DND-41 (cell line): Measurements from ENCODE around the gene PER1.

ENCODE experiments used
- ATAC-seq: fragments of 200-7000 bp; cut with Tn5 transposase; 3 replicates; pipeline ENCODE4 v1.9.1; 2021; ENCODE audit warnings: low read depth; ENCODE audit not compliant: insufficient read depth
- DNase-seq: peaks from one replicate; pipeline ENCODE4 v3.0.0-alpha.2; 2020
- H2AFZ ChIP-seq: 2 replicates; pipeline ENCODE4 v1.6.0; 2012; ENCODE audit warnings: low read depth, low read length
- H3K27ac ChIP-seq: 2 replicates; pipeline ENCODE4 v1.5.1; 2012; ENCODE audit warnings: low read length, inconsistent platforms
- H3K27me3 ChIP-seq: fragments of 200-600 bp; sonication (generic); 2 replicates; pipeline ENCODE4 v1.6.0; 2012; ENCODE audit warnings: low read length, mild to moderate bottlenecking, inconsistent platforms; ENCODE audit not compliant: insufficient read depth, poor library complexity
- H3K36me3 ChIP-seq: 2 replicates; pipeline ENCODE4 v1.5.1; 2012; ENCODE audit warnings: low read length, inconsistent platforms; ENCODE audit not compliant: insufficient read depth
- H3K4me1 ChIP-seq: 2 replicates; pipeline ENCODE4 v1.5.1; 2012; ENCODE audit warnings: mild to moderate bottlenecking, low read length; ENCODE audit not compliant: insufficient read depth
- H3K4me2 ChIP-seq: 2 replicates; pipeline ENCODE4 v1.6.0; 2012; ENCODE audit warnings: mild to moderate bottlenecking, moderate library complexity, low read length, inconsistent platforms; ENCODE audit not compliant: insufficient read depth
- H3K4me3 ChIP-seq, 2 experiments: fragments of 200-600 bp in 1 of 2; shearing (Covaris generic) in 1 of 2; 2 replicates each; pipeline ENCODE4 v1.5.1; 2012 to 2016; ENCODE audit warnings: inconsistent platforms in 2 of 2, low read length in 2 of 2, mild to moderate bottlenecking in 2 of 2, low read depth in 1 of 2, moderate library complexity in 1 of 2
- H3K79me2 ChIP-seq: 2 replicates; pipeline ENCODE4 v1.6.0; 2012; ENCODE audit warnings: low read length, inconsistent platforms; ENCODE audit not compliant: insufficient read depth
- H3K9ac ChIP-seq: 2 replicates; pipeline ENCODE4 v1.6.0; 2012; ENCODE audit warnings: low read depth, mild to moderate bottlenecking, inconsistent platforms, low read length, moderate library complexity
- H3K9me3 ChIP-seq: 2 replicates; pipeline ENCODE4 v1.5.1; 2012; ENCODE audit warnings: low read length, moderate library complexity, mild to moderate bottlenecking, inconsistent platforms; ENCODE audit not compliant: insufficient read depth, severe bottlenecking
- H4K20me1 ChIP-seq: 2 replicates; pipeline ENCODE4 v1.6.0; 2012; ENCODE audit warnings: low read length; ENCODE audit not compliant: insufficient read depth
- EZH2 ChIP-seq: IDR thresholded peaks from 3 replicates; pipeline ENCODE4 v1.6.1; 2012; ENCODE audit warnings: borderline replicate concordance, low read depth, mild to moderate bottlenecking, moderate library complexity, low read length, inconsistent platforms; ENCODE audit not compliant: severe bottlenecking
- TF ChIP-seq, protein P1 (sequence below): IDR thresholded peaks from 2 replicates; pipeline ENCODE4 v1.5.1; 2012; ENCODE audit warnings: borderline replicate concordance, low read length, moderate library complexity, mild to moderate bottlenecking; ENCODE audit not compliant: poor library complexity, severe bottlenecking; ENCODE audit errors: extremely low read depth

PER1 gene

DNA sequence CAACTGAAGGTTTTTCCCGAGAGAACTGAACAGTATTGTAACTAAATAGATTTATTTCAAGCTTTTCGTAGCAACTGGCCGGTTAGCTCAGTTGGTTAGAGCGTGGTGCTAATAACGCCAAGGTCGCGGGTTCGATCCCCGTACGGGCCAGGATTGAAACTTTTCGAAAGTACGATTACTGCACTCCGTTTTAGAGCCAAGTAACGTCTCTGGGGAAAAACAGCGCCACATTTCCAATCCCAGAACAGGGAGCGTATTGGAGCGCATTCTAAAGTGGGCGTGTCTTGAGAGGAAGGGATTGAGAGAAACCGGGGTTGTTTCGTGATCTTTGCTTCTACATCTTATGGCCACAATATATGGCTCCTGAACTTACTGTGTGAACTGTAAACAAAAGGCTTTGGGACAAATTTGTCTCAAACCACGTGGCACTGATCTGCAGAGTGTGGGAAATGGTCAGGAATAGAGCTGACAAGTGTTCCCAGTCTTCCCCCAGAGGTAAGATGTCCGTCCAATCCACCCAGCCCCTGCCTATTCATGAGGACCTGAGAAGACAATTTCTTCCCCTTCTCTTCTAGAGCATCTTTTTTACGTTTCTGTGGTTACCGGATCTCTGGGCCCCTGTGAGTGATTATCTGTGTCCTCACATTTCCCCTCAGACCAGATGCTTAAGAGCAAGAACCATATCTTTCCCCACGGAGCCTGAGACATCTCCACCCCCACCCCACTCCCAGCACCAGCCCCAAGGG lies 35.5 kb upstream of the PER1 start:
- peaks cover 68% of the 10 kb centered on the region for H3K4me1 ChIP-seq
- H3K27ac ChIP-seq, result peak overlapping the region; percentile 99

DNA sequence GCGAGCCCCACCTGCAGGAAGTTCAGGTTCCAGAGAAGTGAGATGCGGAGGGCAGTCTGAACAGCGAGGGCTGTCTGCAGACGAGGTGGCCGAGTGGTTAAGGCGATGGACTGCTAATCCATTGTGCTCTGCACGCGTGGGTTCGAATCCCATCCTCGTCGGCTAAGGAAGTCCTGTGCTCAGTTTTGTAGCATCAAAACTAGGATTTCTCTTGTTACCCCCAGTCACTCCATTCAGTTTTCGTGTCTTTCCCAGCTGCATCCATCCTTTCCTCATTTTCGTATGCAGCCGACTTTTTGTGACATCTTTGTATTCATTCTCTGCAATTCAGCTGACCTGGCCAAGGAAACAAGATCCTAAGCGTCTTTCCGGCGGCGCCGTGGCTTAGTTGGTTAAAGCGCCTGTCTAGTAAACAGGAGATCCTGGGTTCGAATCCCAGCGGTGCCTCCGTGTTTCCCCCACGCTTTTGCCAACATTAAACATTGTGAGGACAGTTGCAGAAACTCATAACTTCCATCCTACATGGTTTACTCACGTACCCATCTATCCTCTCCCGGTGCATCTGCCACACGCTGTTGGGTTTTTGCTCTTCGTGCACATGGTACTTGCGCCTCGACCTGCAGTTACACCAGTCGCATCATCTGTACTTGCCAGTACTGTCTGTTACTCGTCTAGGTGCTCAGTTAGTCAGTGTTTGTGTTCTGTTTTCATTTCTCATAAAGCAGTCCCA lies 34.7 kb upstream of the PER1 start:
- Histone ChIP-seq H3K27me3 (no peaks in the 10 kb centered on the region), H3K9me3 (no peaks in the 10 kb centered on the region), H3K4me3 (peak overlapping the region; percentile 55 to 80; a peak in 3 of 4 replicates), H3K36me3 (no peaks in the 10 kb centered on the region; the same call in 1 of the 2 replicates), H3K79me2 (peaks cover 17% of the 10 kb centered on the region), H2AFZ (peak overlapping the region; percentile 88), H3K4me2 (peak overlapping the region; percentile 91), H3K9ac (peak overlapping the region; percentile 70), H4K20me1 (peaks cover 13% of the 10 kb centered on the region), H3K27ac (peak overlapping the region; percentile 99), H3K4me1 (peaks cover 61% of the 10 kb centered on the region)
- peak; percentile 96 for DNase-seq
- TF ChIP-seq EZH2, result no peak
- TF ChIP-seq, protein P1, sequence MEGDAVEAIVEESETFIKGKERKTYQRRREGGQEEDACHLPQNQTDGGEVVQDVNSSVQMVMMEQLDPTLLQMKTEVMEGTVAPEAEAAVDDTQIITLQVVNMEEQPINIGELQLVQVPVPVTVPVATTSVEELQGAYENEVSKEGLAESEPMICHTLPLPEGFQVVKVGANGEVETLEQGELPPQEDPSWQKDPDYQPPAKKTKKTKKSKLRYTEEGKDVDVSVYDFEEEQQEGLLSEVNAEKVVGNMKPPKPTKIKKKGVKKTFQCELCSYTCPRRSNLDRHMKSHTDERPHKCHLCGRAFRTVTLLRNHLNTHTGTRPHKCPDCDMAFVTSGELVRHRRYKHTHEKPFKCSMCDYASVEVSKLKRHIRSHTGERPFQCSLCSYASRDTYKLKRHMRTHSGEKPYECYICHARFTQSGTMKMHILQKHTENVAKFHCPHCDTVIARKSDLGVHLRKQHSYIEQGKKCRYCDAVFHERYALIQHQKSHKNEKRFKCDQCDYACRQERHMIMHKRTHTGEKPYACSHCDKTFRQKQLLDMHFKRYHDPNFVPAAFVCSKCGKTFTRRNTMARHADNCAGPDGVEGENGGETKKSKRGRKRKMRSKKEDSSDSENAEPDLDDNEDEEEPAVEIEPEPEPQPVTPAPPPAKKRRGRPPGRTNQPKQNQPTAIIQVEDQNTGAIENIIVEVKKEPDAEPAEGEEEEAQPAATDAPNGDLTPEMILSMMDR, result peak; percentile 57
- ATAC-seq, result peak; percentile 39

More for the DNA sequence above, 35.5 kb upstream of the PER1 start:
- peak; percentile 94 for DNase-seq
- Histone ChIP-seq H3K36me3 (no peaks in the 10 kb centered on the region; the same call in 1 of the 2 replicates), H3K9me3 (no peaks in the 10 kb centered on the region), H3K9ac (peak overlapping the region; percentile 70), H3K4me2 (peak overlapping the region; percentile 91), H2AFZ (peak overlapping the region; percentile 88), H4K20me1 (peaks cover 13% of the 10 kb centered on the region), H3K27me3 (no peaks in the 10 kb centered on the region), H3K4me3 (peak overlapping the region; percentile 70 to 80; a peak in 3 of 4 replicates), H3K79me2 (peaks cover 17% of the 10 kb centered on the region)
- no peak for TF ChIP-seq EZH2
- TF ChIP-seq, protein P1, result peak; percentile 8
- peak; percentile 46 for ATAC-seq

- peak overlapping the region; percentile 55 to 80; a peak in 3 of 4 replicates for H3K4me3 ChIP-seq
- H3K27me3 ChIP-seq, result no peaks in the 10 kb centered on the region
- no peak for ATAC-seq
- H3K9ac ChIP-seq, result peak overlapping the region; percentile 70
- H2AFZ ChIP-seq, result peak overlapping the region; percentile 88
- peak overlapping the region; percentile 91 for H3K4me2 ChIP-seq
- DNase-seq, result no peak
- H3K79me2 ChIP-seq, result peaks cover 17% of the 10 kb centered on the region
- peak overlapping the region; percentile 99 for H3K27ac ChIP-seq
- TF ChIP-seq, protein P1, result no peak
- no peak for TF ChIP-seq EZH2
- peaks cover 13% of the 10 kb centered on the region for H4K20me1 ChIP-seq
- H3K9me3 ChIP-seq, result no peaks in the 10 kb centered on the region
- no peaks in the 10 kb centered on the region; the same call in 1 of the 2 replicates for H3K36me3 ChIP-seq
- H3K4me1 ChIP-seq, result peaks cover 55% of the 10 kb centered on the region
These were observed 34.2 kb upstream of the PER1 start for GRCh38 chr17:8186446-8186786.
